Large intestine (tissue), 3 donors: ENCODE results near the gene ABCC1. TPM values are rescaled to one million over a fixed set of nuclear protein-coding genes. Genes with fewer than 3 reads are reported as not detected.

Experiments
- DNase-seq, 2 donors: peaks; one replicate each; pipeline versions ENCODE4 v3.0.0 to v3.0.0-alpha.2; 2013
- H3K27ac ChIP-seq: one replicate; pipeline ENCODE4 v1.5.1; 2013; ENCODE audit warnings: low read length
- H3K27me3 ChIP-seq: 2 replicates; pipeline ENCODE4 v1.6.1; 2013; ENCODE audit warnings: low read length; ENCODE audit not compliant: control insufficient read depth, insufficient read depth
- H3K36me3 ChIP-seq: 2 replicates; pipeline ENCODE4 v1.6.1; 2013; ENCODE audit warnings: low read length; ENCODE audit not compliant: control insufficient read depth, insufficient read depth
- H3K4me1 ChIP-seq: one replicate; pipeline ENCODE4 v1.6.1; 2013; ENCODE audit warnings: low read length; ENCODE audit not compliant: control insufficient read depth, insufficient read depth
- H3K4me3 ChIP-seq: one replicate; pipeline ENCODE4 v1.5.1; 2013; ENCODE audit warnings: low read length
- H3K9me3 ChIP-seq: one replicate; pipeline ENCODE4 v1.6.1; 2013; ENCODE audit warnings: mild to moderate bottlenecking, low read depth, low read length, moderate library complexity; ENCODE audit not compliant: control insufficient read depth
- WGBS: methylation state at CpG from one replicate; pipeline ENCODE4 v1.1.5; 2013; ENCODE audit warnings: low lambda C conversion rate; ENCODE audit not compliant: insufficient coverage; 5-methylcytosine and 5-hydroxymethylcytosine counted together
- polyA plus RNA-seq: library from polyadenylated mRNA; unstranded; fragments of 120-200 nt; gene quantifications from one replicate; pipeline ENCODE4 v1.2.1, GENCODE V29; 2013

Gene ABCC1
- polyA plus RNA-seq, 1 donor = 10.6 TPM

DNA sequence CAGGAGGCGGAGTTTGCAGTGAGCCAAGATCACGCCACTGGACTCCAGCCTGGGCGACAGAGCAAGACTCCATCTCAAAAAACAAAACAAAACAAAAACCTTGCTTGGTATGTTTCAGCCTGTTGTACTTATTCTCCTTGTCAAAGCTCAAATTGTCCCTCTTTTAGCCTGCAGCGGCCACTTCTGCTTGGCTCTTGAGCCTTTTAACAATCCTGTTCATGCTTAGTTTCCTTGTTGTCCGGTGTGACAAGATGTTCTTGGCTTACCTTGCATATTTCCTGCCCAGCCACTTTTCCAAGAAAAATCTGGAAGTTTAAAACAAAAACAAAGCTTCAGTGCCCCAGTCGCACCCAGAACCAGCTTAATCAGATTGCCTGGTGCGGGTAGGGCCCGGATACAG, 81.0 kb downstream of the ABCC1 start:
- Histone ChIP-seq H3K27ac (no peak overlapping the region), H3K27me3 (no peaks in the 10 kb centered on the region), H3K4me3 (no peak overlapping the region), H3K9me3 (no peaks in the 10 kb centered on the region), H3K36me3 (peaks cover 4% of the 10 kb centered on the region), H3K4me1 (no peaks in the 10 kb centered on the region)
- DNase-seq = no peak
- WGBS = 89% methylated on average over 2 of the region's 8 CpGs

GRCh38 chr16:16031401-16031800, 82.0 kb downstream of the ABCC1 start:
- no peak overlapping the region for H3K4me3 ChIP-seq
- H3K27me3 ChIP-seq = no peaks in the 10 kb centered on the region
- H3K4me1 ChIP-seq = no peaks in the 10 kb centered on the region
- no peak overlapping the region for H3K27ac ChIP-seq
- no peak for DNase-seq
- peaks cover 8% of the 10 kb centered on the region for H3K36me3 ChIP-seq
- H3K9me3 ChIP-seq = no peaks in the 10 kb centered on the region
- no CpG with 5 or more reads among the region's 6 CpGs for WGBS

GRCh38 chr16:16032271-16032979, 83.0 kb downstream of the ABCC1 start:
- WGBS = 100% methylated on average over 1 of the region's 5 CpGs
- no peak for DNase-seq
- Histone ChIP-seq H3K4me3 (no peak overlapping the region), H3K9me3 (no peaks in the 10 kb centered on the region), H3K4me1 (no peaks in the 10 kb centered on the region), H3K27me3 (no peaks in the 10 kb centered on the region), H3K36me3 (peaks cover 15% of the 10 kb centered on the region), H3K27ac (no peak overlapping the region)

- H3K4me3 ChIP-seq = no peak overlapping the region
- H3K4me1 ChIP-seq = no peaks in the 10 kb centered on the region
- DNase-seq = peak in 1 of 2 donors; percentile 10
- 100% methylated on average over 1 of the region's 9 CpGs for WGBS
- H3K27me3 ChIP-seq = no peaks in the 10 kb centered on the region
- H3K9me3 ChIP-seq = no peaks in the 10 kb centered on the region
- H3K36me3 ChIP-seq = peaks cover 17% of the 10 kb centered on the region
- H3K27ac ChIP-seq = no peak overlapping the region
These were observed 83.8 kb downstream of the ABCC1 start for GRCh38 chr16:16033208-16033717.

DNA sequence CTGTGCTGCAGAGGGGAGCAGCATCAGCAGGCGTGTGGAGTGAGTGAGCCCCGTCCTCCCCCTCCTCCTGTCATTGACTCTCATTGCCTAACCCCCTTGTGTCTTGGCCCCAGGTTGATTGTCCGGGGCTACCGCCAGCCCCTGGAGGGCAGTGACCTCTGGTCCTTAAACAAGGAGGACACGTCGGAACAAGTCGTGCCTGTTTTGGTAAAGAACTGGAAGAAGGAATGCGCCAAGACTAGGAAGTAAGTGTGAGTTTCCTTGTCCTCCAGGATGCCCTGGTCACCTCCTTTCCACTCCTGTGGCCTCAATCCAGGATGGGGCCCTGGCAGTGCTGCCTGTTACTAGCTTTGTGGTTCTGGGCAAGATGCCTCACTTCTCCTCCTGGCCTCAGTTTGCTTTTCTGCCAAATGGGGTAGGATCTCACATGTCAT, 87.0 kb downstream of the ABCC1 start:
- no peaks in the 10 kb centered on the region for H3K27me3 ChIP-seq
- WGBS = no CpG with 5 or more reads among the region's 8 CpGs
- no peaks in the 10 kb centered on the region for H3K4me1 ChIP-seq
- H3K4me3 ChIP-seq = no peak overlapping the region
- no peak for DNase-seq
- H3K9me3 ChIP-seq = no peaks in the 10 kb centered on the region
- no peak overlapping the region for H3K27ac ChIP-seq
- H3K36me3 ChIP-seq = peaks cover 19% of the 10 kb centered on the region

- Histone ChIP-seq H3K4me3 (no peak overlapping the region), H3K36me3 (peaks cover 19% of the 10 kb centered on the region), H3K27ac (no peak overlapping the region), H3K27me3 (no peaks in the 10 kb centered on the region), H3K4me1 (no peaks in the 10 kb centered on the region), H3K9me3 (no peaks in the 10 kb centered on the region)
- DNase-seq = no peak
- WGBS = no CpG with 5 or more reads among the region's 11 CpGs
These were observed 88.1 kb downstream of the ABCC1 start for GRCh38 chr16:16037521-16037920.

DNA sequence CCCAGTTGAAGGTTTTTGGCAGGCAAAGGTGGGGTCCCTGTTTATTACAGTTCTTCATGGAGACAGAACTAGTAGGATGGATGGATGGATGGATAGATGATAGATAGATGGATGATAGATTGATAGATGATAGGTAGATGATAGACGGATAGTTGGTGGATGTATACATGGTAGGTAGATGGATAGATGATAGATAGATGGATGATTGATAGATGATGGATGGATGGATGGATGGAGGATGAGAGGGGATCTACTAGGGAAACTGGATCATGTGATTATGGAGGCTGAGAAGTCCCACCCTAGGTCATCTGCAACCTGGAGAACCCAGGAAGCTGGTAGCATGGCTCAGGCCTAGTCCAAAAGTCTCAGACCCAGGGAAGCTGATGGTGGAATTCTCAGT, 88.6 kb downstream of the ABCC1 start:
- no peaks in the 10 kb centered on the region for H3K9me3 ChIP-seq
- WGBS = 100% methylated on average over 1 of the region's 1 CpG

GRCh38 chr16:16038950-16039349, 89.5 kb downstream of the ABCC1 start:
- peaks cover 15% of the 10 kb centered on the region for H3K36me3 ChIP-seq
- no peak overlapping the region for H3K27ac ChIP-seq
- no peak for DNase-seq
- no peaks in the 10 kb centered on the region for H3K4me1 ChIP-seq
- no peak overlapping the region for H3K4me3 ChIP-seq
- no peaks in the 10 kb centered on the region for H3K27me3 ChIP-seq
- no peaks in the 10 kb centered on the region for H3K9me3 ChIP-seq
- WGBS = 80% methylated on average over 1 of the region's 6 CpGs

More for the DNA sequence above, 88.6 kb downstream of the ABCC1 start:
- Histone ChIP-seq H3K27me3 (no peaks in the 10 kb centered on the region), H3K27ac (no peak overlapping the region), H3K36me3 (peaks cover 16% of the 10 kb centered on the region), H3K4me1 (no peaks in the 10 kb centered on the region), H3K4me3 (no peak overlapping the region)
- DNase-seq = no peak

DNA sequence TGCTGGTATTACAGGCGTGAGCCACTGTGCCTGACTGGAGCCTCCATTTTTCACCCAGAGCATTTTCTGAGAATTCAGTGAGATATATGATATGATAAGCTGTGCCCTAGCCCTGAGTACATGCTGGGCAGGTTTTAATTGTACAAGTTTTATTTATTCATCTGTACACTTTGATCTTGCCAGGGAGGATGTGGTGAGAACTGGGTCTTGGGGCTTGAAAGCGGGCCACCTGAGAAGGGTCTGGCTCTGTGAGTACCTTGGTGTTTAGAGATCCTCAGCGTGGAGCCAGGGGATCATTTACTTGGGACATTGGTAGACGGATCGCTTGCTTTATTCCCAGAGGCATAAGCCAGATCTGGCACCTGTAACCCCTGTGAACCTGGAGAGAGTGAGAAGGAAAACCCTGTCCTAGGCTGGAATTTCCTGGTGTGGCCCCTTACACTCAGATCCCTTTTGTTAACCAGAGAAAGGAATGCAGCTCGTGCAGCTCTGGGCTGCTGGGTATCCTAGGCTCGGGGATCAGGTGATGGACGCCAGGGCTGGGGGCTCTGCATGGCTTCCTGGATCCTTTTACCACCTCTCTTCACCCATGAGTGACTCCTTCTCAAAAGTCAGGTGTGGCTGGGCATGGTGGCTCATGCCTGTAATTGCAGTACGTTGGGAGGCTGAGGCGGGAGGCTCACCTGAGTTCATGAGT, 91.9 kb downstream of the ABCC1 start:
- H3K27ac ChIP-seq = no peak overlapping the region
- no peaks in the 10 kb centered on the region for H3K27me3 ChIP-seq
- WGBS = no CpG with 5 or more reads among the region's 10 CpGs

DNA sequence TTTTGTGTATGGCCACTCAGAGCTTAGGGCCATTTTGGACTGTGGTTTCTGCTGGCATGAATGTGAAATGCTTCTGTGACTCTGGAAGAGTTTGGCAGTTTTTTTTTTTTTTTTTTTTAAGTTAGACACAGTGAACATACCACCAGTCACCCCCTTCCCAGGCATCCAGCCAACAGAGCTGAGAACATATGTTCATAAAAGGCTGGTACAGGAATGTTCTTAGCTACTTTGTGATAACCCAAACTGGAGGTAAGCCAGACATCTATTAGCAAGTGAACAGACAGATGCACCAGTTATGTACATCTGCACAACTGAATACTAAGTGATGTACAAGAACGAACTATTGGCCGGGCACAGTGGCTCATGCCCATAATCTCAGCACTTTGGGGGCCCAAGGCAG, 92.7 kb downstream of the ABCC1 start:
- DNase-seq = peak in 1 of 2 donors; percentile 11
- WGBS = no CpG with 5 or more reads among the region's 2 CpGs
- H3K9me3 ChIP-seq = no peaks in the 10 kb centered on the region
- H3K27me3 ChIP-seq = no peaks in the 10 kb centered on the region
- no peaks in the 10 kb centered on the region for H3K4me1 ChIP-seq
- H3K36me3 ChIP-seq = peaks cover 22% of the 10 kb centered on the region
- H3K4me3 ChIP-seq = no peak overlapping the region
- H3K27ac ChIP-seq = no peak overlapping the region

More for the DNA sequence above, 91.9 kb downstream of the ABCC1 start:
- peaks cover 22% of the 10 kb centered on the region for H3K36me3 ChIP-seq
- no peaks in the 10 kb centered on the region for H3K4me1 ChIP-seq
- H3K9me3 ChIP-seq = no peaks in the 10 kb centered on the region
- no peak overlapping the region for H3K4me3 ChIP-seq
- DNase-seq = no peak
